IPS DF 6.9 (cell line): ENCODE results near the gene KRTAP10-3.

Source experiments
- DNase-seq: peaks from one replicate; pipeline ENCODE4 v3.0.0-alpha.2; 2013; ENCODE audit warnings: low read depth, low spot score
- H3K27ac ChIP-seq: one replicate; pipeline ENCODE4 v1.5.1; 2013; ENCODE audit warnings: low read length, control low read depth
- H3K27me3 ChIP-seq: 2 replicates; pipeline ENCODE4 v1.6.1; 2013; ENCODE audit warnings: mild to moderate bottlenecking, low read length; ENCODE audit not compliant: control insufficient read depth, insufficient read depth
- H3K36me3 ChIP-seq: 2 replicates; pipeline ENCODE4 v1.6.1; 2013; ENCODE audit warnings: low read length; ENCODE audit not compliant: control insufficient read depth, insufficient read depth
- H3K4me1 ChIP-seq: 2 replicates; pipeline ENCODE4 v1.6.1; 2013; ENCODE audit warnings: low read length; ENCODE audit not compliant: control insufficient read depth, insufficient read depth
- H3K4me3 ChIP-seq: 2 replicates; pipeline ENCODE4 v1.5.1; 2013; ENCODE audit warnings: mild to moderate bottlenecking, low read length
- H3K9me3 ChIP-seq: 2 replicates; pipeline ENCODE4 v1.6.1; 2013; ENCODE audit warnings: low read length, inconsistent platforms; ENCODE audit not compliant: control insufficient read depth, insufficient read depth
- WGBS: extraction: QIAGEN DNeasy Blood & Tissue Kit; methylation state at CpG from one replicate; pipeline ENCODE4 v1.1.7; 2013; ENCODE audit warnings: mixed read lengths, missing lambda C conversion rate; ENCODE audit not compliant: insufficient read length, insufficient coverage; 5-methylcytosine and 5-hydroxymethylcytosine counted together

The KRTAP10-3 gene

GRCh38 chr21:44533891-44534627 is 24.5 kb downstream of the KRTAP10-3 start:
- no CpG with 5 or more reads among the region's 21 CpGs for WGBS
- Histone ChIP-seq H3K27ac (no peak overlapping the region), H3K4me3 (no peak overlapping the region), H3K9me3 (no peaks in the 10 kb centered on the region), H3K4me1 (peaks cover 1% of the 10 kb centered on the region; the same call in 1 of the 2 replicates), H3K27me3 (no peaks in the 10 kb centered on the region), H3K36me3 (no peaks in the 10 kb centered on the region)
- no peak for DNase-seq

- DNase-seq, result no peak
- H3K9me3 ChIP-seq, result no peaks in the 10 kb centered on the region
- H3K36me3 ChIP-seq, result no peaks in the 10 kb centered on the region
- no peaks in the 10 kb centered on the region for H3K27me3 ChIP-seq
- no peak overlapping the region for H3K4me3 ChIP-seq
- peaks cover 1% of the 10 kb centered on the region; the same call in 1 of the 2 replicates for H3K4me1 ChIP-seq
- WGBS, result no CpG with 5 or more reads among the region's 37 CpGs
- H3K27ac ChIP-seq, result no peak overlapping the region
Observed at GRCh38 chr21:44533121-44533890, 25.3 kb downstream of the KRTAP10-3 start.

- Histone ChIP-seq H3K36me3 (no peaks in the 10 kb centered on the region), H3K27me3 (no peaks in the 10 kb centered on the region)
- no CpG with 5 or more reads among the region's 16 CpGs for WGBS
Observed at GRCh38 chr21:44532712-44533111, 25.9 kb downstream of the KRTAP10-3 start.

GRCh38 chr21:44531606-44532564 is 26.7 kb downstream of the KRTAP10-3 start:
- H3K27ac ChIP-seq, result no peak overlapping the region
- no CpG with 5 or more reads among the region's 30 CpGs for WGBS
- H3K9me3 ChIP-seq, result no peaks in the 10 kb centered on the region
- DNase-seq, result no peak
- H3K27me3 ChIP-seq, result no peaks in the 10 kb centered on the region
- H3K36me3 ChIP-seq, result no peaks in the 10 kb centered on the region
- H3K4me3 ChIP-seq, result no peak overlapping the region
- H3K4me1 ChIP-seq, result peaks cover 1% of the 10 kb centered on the region; the same call in 1 of the 2 replicates

More at GRCh38 chr21:44532712-44533111, 25.9 kb downstream of the KRTAP10-3 start:
- Histone ChIP-seq H3K4me1 (peaks cover 1% of the 10 kb centered on the region; the same call in 1 of the 2 replicates), H3K4me3 (no peak overlapping the region), H3K27ac (no peak overlapping the region), H3K9me3 (no peaks in the 10 kb centered on the region)
- no peak for DNase-seq

GRCh38 chr21:44530903-44531605 is 27.5 kb downstream of the KRTAP10-3 start:
- no peaks in the 10 kb centered on the region for H3K9me3 ChIP-seq
- H3K4me3 ChIP-seq, result no peak overlapping the region
- no peaks in the 10 kb centered on the region for H3K36me3 ChIP-seq
- H3K27ac ChIP-seq, result no peak overlapping the region
- H3K4me1 ChIP-seq, result peaks cover 1% of the 10 kb centered on the region; the same call in 1 of the 2 replicates
- no peak for DNase-seq
- no CpG with 5 or more reads among the region's 23 CpGs for WGBS
- H3K27me3 ChIP-seq, result no peaks in the 10 kb centered on the region

- Histone ChIP-seq H3K4me3 (no peak overlapping the region), H3K27me3 (no peaks in the 10 kb centered on the region), H3K4me1 (peaks cover 1% of the 10 kb centered on the region; the same call in 1 of the 2 replicates), H3K9me3 (no peaks in the 10 kb centered on the region), H3K36me3 (no peaks in the 10 kb centered on the region), H3K27ac (no peak overlapping the region)
- 100% methylated on average over 2 of the region's 7 CpGs for WGBS
- DNase-seq, result no peak
Observed at GRCh38 chr21:44530221-44530902, 28.2 kb downstream of the KRTAP10-3 start.

GRCh38 chr21:44529503-44530125 is 29.0 kb downstream of the KRTAP10-3 start:
- H3K27ac ChIP-seq, result no peak overlapping the region
- no peak overlapping the region for H3K4me3 ChIP-seq
- no CpG with 5 or more reads among the region's 23 CpGs for WGBS
- no peaks in the 10 kb centered on the region for H3K27me3 ChIP-seq
- no peak for DNase-seq
- peaks cover 1% of the 10 kb centered on the region; the same call in 1 of the 2 replicates for H3K4me1 ChIP-seq
- H3K9me3 ChIP-seq, result no peaks in the 10 kb centered on the region
- H3K36me3 ChIP-seq, result no peaks in the 10 kb centered on the region

GRCh38 chr21:44529011-44529421 is 29.6 kb downstream of the KRTAP10-3 start:
- Histone ChIP-seq H3K27me3 (no peaks in the 10 kb centered on the region), H3K36me3 (no peaks in the 10 kb centered on the region)
- no CpG with 5 or more reads among the region's 17 CpGs for WGBS

GRCh38 chr21:44528634-44528995 is 30.0 kb downstream of the KRTAP10-3 start:
- no peak for DNase-seq
- peaks cover under 1% of the 10 kb centered on the region; the same call in 1 of the 2 replicates for H3K4me1 ChIP-seq
- no peaks in the 10 kb centered on the region for H3K9me3 ChIP-seq
- H3K36me3 ChIP-seq, result no peaks in the 10 kb centered on the region
- no peak overlapping the region for H3K27ac ChIP-seq
- no peaks in the 10 kb centered on the region for H3K27me3 ChIP-seq
- H3K4me3 ChIP-seq, result no peak overlapping the region
- WGBS, result no CpG with 5 or more reads among the region's 10 CpGs

More at GRCh38 chr21:44529011-44529421, 29.6 kb downstream of the KRTAP10-3 start:
- H3K4me1 ChIP-seq, result peaks cover 1% of the 10 kb centered on the region; the same call in 1 of the 2 replicates
- H3K4me3 ChIP-seq, result no peak overlapping the region
- H3K27ac ChIP-seq, result no peak overlapping the region
- H3K9me3 ChIP-seq, result no peaks in the 10 kb centered on the region
- no peak for DNase-seq
